Smooth muscle cell of the coronary artery (primary cell): ENCODE data around the gene EIF2S3. TPM values are rescaled to one million over a fixed set of nuclear protein-coding genes. Genes with fewer than 3 reads are reported as not detected.

Experiments used
- total RNA-seq: library from RNA; depleted of rRNA; stranded (reverse); fragments of >200 nt; gene quantifications from 2 replicates; pipeline ENCODE4 v1.2.3, GENCODE V29; 2014; ENCODE audit warnings: low replicate concordance

Gene EIF2S3
- total RNA-seq = 250 and 364 TPM in 2 replicates

GRCh38 chrX:24054182-24055042, at the start of gene EIF2S3:
TSS of gene EIF2S3 (plus strand) at chrX:24054956. CDS start at chrX:24054969, 13 bp downstream.

GRCh38 chrX:24027086-24027485, 27.7 kb upstream of the EIF2S3 start, which contains the start of gene KLHL15:
TSS of gene KLHL15 (minus strand) at chrX:24027186. CDS start at chrX:24006693, 20,493 bp downstream.

Other genes starting within 250 kb of the EIF2S3 start
- 1.9 and 12.0 TPM in 2 replicates for gene APOO, start 147.0 kb upstream of the EIF2S3 start, total RNA-seq
- gene CXorf58, start 146.9 kb upstream of the EIF2S3 start, total RNA-seq = not detected in 2 replicates
- 4.8 and 4.9 TPM in 2 replicates for gene KLHL15, start 27.8 kb upstream of the EIF2S3 start, total RNA-seq
- 25.9 and 74.2 TPM in 2 replicates for gene ZFX, start 94.8 kb downstream of the EIF2S3 start, total RNA-seq